Measurements from ENCODE around the gene VDAC1.

The VDAC1 gene

GRCh38 chr5:133927300-133928180 lies 77.2 kb downstream of the VDAC1 start:
- H3K4me3 ChIP-seq (ENCODE audit: low read depth, low read length) = no peak overlapping the region
- in situ Hi-C loops (cut with HindIII; ENCODE audit: low sequenced_read_pairs) = no loop called here
- TF ChIP-seq, protein P1, sequence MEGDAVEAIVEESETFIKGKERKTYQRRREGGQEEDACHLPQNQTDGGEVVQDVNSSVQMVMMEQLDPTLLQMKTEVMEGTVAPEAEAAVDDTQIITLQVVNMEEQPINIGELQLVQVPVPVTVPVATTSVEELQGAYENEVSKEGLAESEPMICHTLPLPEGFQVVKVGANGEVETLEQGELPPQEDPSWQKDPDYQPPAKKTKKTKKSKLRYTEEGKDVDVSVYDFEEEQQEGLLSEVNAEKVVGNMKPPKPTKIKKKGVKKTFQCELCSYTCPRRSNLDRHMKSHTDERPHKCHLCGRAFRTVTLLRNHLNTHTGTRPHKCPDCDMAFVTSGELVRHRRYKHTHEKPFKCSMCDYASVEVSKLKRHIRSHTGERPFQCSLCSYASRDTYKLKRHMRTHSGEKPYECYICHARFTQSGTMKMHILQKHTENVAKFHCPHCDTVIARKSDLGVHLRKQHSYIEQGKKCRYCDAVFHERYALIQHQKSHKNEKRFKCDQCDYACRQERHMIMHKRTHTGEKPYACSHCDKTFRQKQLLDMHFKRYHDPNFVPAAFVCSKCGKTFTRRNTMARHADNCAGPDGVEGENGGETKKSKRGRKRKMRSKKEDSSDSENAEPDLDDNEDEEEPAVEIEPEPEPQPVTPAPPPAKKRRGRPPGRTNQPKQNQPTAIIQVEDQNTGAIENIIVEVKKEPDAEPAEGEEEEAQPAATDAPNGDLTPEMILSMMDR (IDR thresholded peaks at IDR 0.05; ENCODE audit: low read depth, low read length) = no peak
- no peak for DNase-seq (ENCODE audit: low read depth, low spot score)

GRCh38 chr5:133926489-133927299 lies 78.1 kb downstream of the VDAC1 start:
- H3K4me3 ChIP-seq (ENCODE audit: low read depth, low read length) = no peak overlapping the region
- DNase-seq (ENCODE audit: low read depth, low spot score) = no peak
- in situ Hi-C loops (cut with HindIII; ENCODE audit: low sequenced_read_pairs) = no loop called here
- TF ChIP-seq, protein P1 (IDR thresholded peaks at IDR 0.05; ENCODE audit: low read depth, low read length) = no peak

- H3K4me3 ChIP-seq (ENCODE audit: low read depth, low read length) = no peak overlapping the region
- TF ChIP-seq, protein P1 (IDR thresholded peaks at IDR 0.05; ENCODE audit: low read depth, low read length) = no peak
- no peak for DNase-seq (ENCODE audit: low read depth, low spot score)
- in situ Hi-C loops (cut with HindIII; ENCODE audit: low sequenced_read_pairs) = no loop called here
Observed at GRCh38 chr5:133925866-133926488, 78.8 kb downstream of the VDAC1 start.

- no peak for DNase-seq (ENCODE audit: low read depth, low spot score)
- TF ChIP-seq, protein P1 (IDR thresholded peaks at IDR 0.05; ENCODE audit: low read depth, low read length) = no peak
- H3K4me3 ChIP-seq (ENCODE audit: low read depth, low read length) = no peak overlapping the region
- in situ Hi-C loops (cut with HindIII; ENCODE audit: low sequenced_read_pairs) = no loop called here
Observed at GRCh38 chr5:133925269-133925668, 79.5 kb downstream of the VDAC1 start.

DNA sequence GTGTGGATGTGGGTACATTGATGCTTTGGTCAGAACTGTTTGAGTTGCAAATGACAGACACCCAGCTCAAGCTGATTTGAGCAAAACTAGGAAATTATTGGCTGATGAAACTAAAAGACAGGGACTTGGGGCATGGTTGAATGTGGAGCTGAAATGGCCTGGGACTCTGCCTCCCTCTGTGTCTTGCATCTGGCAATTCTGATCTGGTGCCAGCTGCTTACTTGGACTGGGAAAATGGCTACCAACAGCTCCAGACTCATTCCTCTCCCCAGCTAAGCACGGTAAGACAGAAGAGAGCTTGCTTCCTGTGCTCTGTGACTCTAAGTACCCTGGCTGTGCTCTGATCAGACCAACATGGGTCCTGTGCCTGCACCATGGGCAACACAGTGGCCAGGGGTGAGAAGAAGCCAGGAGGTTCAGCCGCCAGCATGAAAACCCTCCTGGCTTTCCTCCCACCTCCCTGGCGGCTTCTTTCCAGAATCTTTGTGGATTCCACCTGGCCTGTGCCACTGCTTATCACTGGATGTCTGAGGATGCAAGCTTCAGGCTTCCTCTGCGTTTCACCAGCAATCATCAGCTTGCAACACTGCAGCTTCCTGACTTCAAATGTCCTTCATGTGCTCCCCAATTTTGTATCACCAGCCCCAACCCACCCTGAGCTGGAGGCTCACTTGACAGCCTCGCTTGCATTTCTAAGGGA lies 80.4 kb downstream of the VDAC1 start:
- DNase-seq (ENCODE audit: low read depth, low spot score) = no peak
- H3K4me3 ChIP-seq (ENCODE audit: low read depth, low read length) = no peak overlapping the region
- TF ChIP-seq, protein P1 (IDR thresholded peaks at IDR 0.05; ENCODE audit: low read depth, low read length) = no peak
- in situ Hi-C loops (cut with HindIII; ENCODE audit: low sequenced_read_pairs) = no loop called here

- no peak overlapping the region for H3K4me3 ChIP-seq (ENCODE audit: low read depth, low read length)
- TF ChIP-seq, protein P1 (IDR thresholded peaks at IDR 0.05; ENCODE audit: low read depth, low read length) = no peak
- in situ Hi-C loops (cut with HindIII; ENCODE audit: low sequenced_read_pairs) = no loop called here
- DNase-seq (ENCODE audit: low read depth, low spot score) = no peak
Observed at GRCh38 chr5:133921979-133922378, 82.8 kb downstream of the VDAC1 start.
